Cardiac muscle cell (in vitro differentiated cells and primary cell): ENCODE data around the gene AGPS. TPM values are rescaled to one million over a fixed set of nuclear protein-coding genes. Genes with fewer than 3 reads are reported as not detected.
A peak's percentile ranks its signal among the peaks of the same experiment; 100 is the strongest.

Source experiments
- DNase-seq, 2 donors: peaks; one replicate each; pipeline versions ENCODE4 v3.0.0 to v3.0.0-alpha.2; 2010 to 2017; ENCODE audit warnings: low read depth in 1 of 2, low spot score in 1 of 2
- H3K27ac ChIP-seq: fragments of 200-600 bp; sonication (generic); 2 replicates; pipeline ENCODE4 v1.5.1; 2016
- H3K27me3 ChIP-seq: fragments of 200-600 bp; sonication (generic); 2 replicates; pipeline ENCODE4 v1.6.0; 2016; ENCODE audit warnings: control low read depth
- H3K36me3 ChIP-seq: fragments of 200-600 bp; sonication (generic); 2 replicates; pipeline ENCODE4 v1.5.1; 2016; ENCODE audit warnings: control low read depth
- H3K4me1 ChIP-seq: fragments of 200-600 bp; sonication (generic); 2 replicates; pipeline ENCODE4 v1.8.1; 2017; ENCODE audit warnings: low read depth, mild to moderate bottlenecking, mixed run types
- H3K4me3 ChIP-seq: fragments of 200-600 bp; sonication (generic); 2 replicates; pipeline ENCODE4 v1.5.1; 2016; ENCODE audit warnings: mild to moderate bottlenecking
- H3K9me3 ChIP-seq: fragments of 200-600 bp; sonication (generic); 2 replicates; pipeline ENCODE4 v1.5.1; 2017; ENCODE audit warnings: low read depth, mild to moderate bottlenecking, control low read depth
- CTCF ChIP-seq: IDR thresholded peaks from 2 replicates; pipeline ENCODE4 v1.5.1; 2012; ENCODE audit warnings: low read depth, mild to moderate bottlenecking, low read length
- polyA plus RNA-seq: library from polyadenylated mRNA; unstranded; fragments of >200 nt; fragmentation: Nextera tagmentation; extraction: Ambion mirVana; gene quantifications from 2 replicates; pipeline ENCODE4 v1.2.1, GENCODE V29; 2016
- total RNA-seq: library from RNA; depleted of rRNA; stranded (reverse); fragments of >200 nt; gene quantifications from 2 replicates; pipeline ENCODE4 v1.2.3, GENCODE V29; 2016

The AGPS gene
- total and polyA plus RNA-seq, 2 experiments from 2014 or later = 13.6 to 86.3 TPM

- H3K9me3 ChIP-seq = no peaks in the 10 kb centered on the region
- no peak for TF ChIP-seq CTCF
- no peak overlapping the region for H3K4me3 ChIP-seq
- H3K27ac ChIP-seq = no peak overlapping the region
- H3K36me3 ChIP-seq = no peaks in the 10 kb centered on the region
- DNase-seq = no peak
- peaks cover 13% of the 10 kb centered on the region for H3K4me1 ChIP-seq
- no peaks in the 10 kb centered on the region for H3K27me3 ChIP-seq
Observed at GRCh38 chr2:177545981-177546585, 153.5 kb downstream of the AGPS start.

GRCh38 chr2:177547122-177547521 is 154.5 kb downstream of the AGPS start:
- Histone ChIP-seq H3K4me1 (peaks cover 13% of the 10 kb centered on the region), H3K4me3 (no peak overlapping the region), H3K9me3 (no peaks in the 10 kb centered on the region), H3K27me3 (no peaks in the 10 kb centered on the region), H3K27ac (no peak overlapping the region), H3K36me3 (no peaks in the 10 kb centered on the region)
- TF ChIP-seq CTCF = no peak
- DNase-seq = no peak

GRCh38 chr2:177547772-177548171 is 155.2 kb downstream of the AGPS start:
- TF ChIP-seq CTCF = no peak
- H3K27ac ChIP-seq = no peak overlapping the region
- H3K36me3 ChIP-seq = no peaks in the 10 kb centered on the region
- no peak for DNase-seq
- no peaks in the 10 kb centered on the region for H3K9me3 ChIP-seq
- no peaks in the 10 kb centered on the region for H3K27me3 ChIP-seq
- H3K4me3 ChIP-seq = no peak overlapping the region
- peaks cover 13% of the 10 kb centered on the region for H3K4me1 ChIP-seq

GRCh38 chr2:177548636-177549035 is 156.1 kb downstream of the AGPS start:
- Histone ChIP-seq H3K4me1 (peaks cover 13% of the 10 kb centered on the region), H3K9me3 (no peaks in the 10 kb centered on the region), H3K27me3 (no peaks in the 10 kb centered on the region), H3K27ac (no peak overlapping the region), H3K36me3 (no peaks in the 10 kb centered on the region), H3K4me3 (no peak overlapping the region)
- TF ChIP-seq CTCF = no peak
- no peak for DNase-seq

GRCh38 chr2:177549171-177549570 is 156.6 kb downstream of the AGPS start:
- peaks cover 13% of the 10 kb centered on the region for H3K4me1 ChIP-seq
- peak overlapping the region; percentile 42 for H3K27ac ChIP-seq
- no peaks in the 10 kb centered on the region for H3K27me3 ChIP-seq

More at GRCh38 chr2:177549171-177549570, 156.6 kb downstream of the AGPS start:
- no peak for TF ChIP-seq CTCF
- DNase-seq = peak in 1 of 2 donors; percentile 32
- Histone ChIP-seq H3K9me3 (no peaks in the 10 kb centered on the region), H3K4me3 (no peak overlapping the region), H3K36me3 (no peaks in the 10 kb centered on the region)
